Astrocyte (in vitro differentiated cells and primary cell): Measurements from ENCODE around the gene CEP63. TPM values are rescaled to one million over a fixed set of nuclear protein-coding genes. Genes with fewer than 3 reads are reported as not detected.
A peak's percentile ranks its signal among the peaks of the same experiment; 100 is the strongest.

Experiments
- DNase-seq: peaks from one replicate; pipeline ENCODE4 v3.0.0-alpha.2; 2010; ENCODE audit warnings: low read depth
- FAIRE-seq: peaks from 2 replicates; lab custom pipeline; 2011; peaks lifted over from hg19 to GRCh38; lab: Jason Lieb, UNC
- H2AFZ ChIP-seq: 2 replicates; pipeline ENCODE4 v1.6.0; 2012; ENCODE audit warnings: low read depth, low read length, inconsistent platforms
- H3K27ac ChIP-seq: 2 replicates; pipeline ENCODE4 v1.5.1; 2011; ENCODE audit warnings: low read depth, low read length, inconsistent platforms
- H3K27me3 ChIP-seq: 2 replicates; pipeline ENCODE4 v1.6.0; 2011; ENCODE audit warnings: low read length, inconsistent platforms; ENCODE audit not compliant: insufficient read depth
- H3K36me3 ChIP-seq: 2 replicates; pipeline ENCODE4 v1.5.1; 2011; ENCODE audit warnings: low read length, inconsistent platforms; ENCODE audit not compliant: insufficient read depth
- H3K4me1 ChIP-seq: 2 replicates; pipeline ENCODE4 v1.5.1; 2011; ENCODE audit warnings: low read length, inconsistent platforms; ENCODE audit not compliant: insufficient read depth
- H3K4me2 ChIP-seq: 2 replicates; pipeline ENCODE4 v1.6.0; 2012; ENCODE audit warnings: low read length, inconsistent platforms
- H3K4me3 ChIP-seq: 2 replicates; pipeline ENCODE4 v1.5.1; 2011; ENCODE audit warnings: low read depth, mild to moderate bottlenecking, low read length, inconsistent platforms; ENCODE audit not compliant: insufficient read depth
- H3K79me2 ChIP-seq: 2 replicates; pipeline ENCODE4 v1.6.0; 2012; ENCODE audit warnings: mild to moderate bottlenecking, low read length, inconsistent platforms; ENCODE audit not compliant: insufficient read depth
- H3K9ac ChIP-seq: 2 replicates; pipeline ENCODE4 v1.6.0; 2012; ENCODE audit warnings: mild to moderate bottlenecking, low read length, inconsistent platforms
- H3K9me3 ChIP-seq: 2 replicates; pipeline ENCODE4 v1.5.1; 2012; ENCODE audit warnings: low read depth, mild to moderate bottlenecking, low read length, inconsistent platforms; ENCODE audit not compliant: insufficient read depth
- H4K20me1 ChIP-seq: 2 replicates; pipeline ENCODE4 v1.6.0; 2012; ENCODE audit warnings: low read length, inconsistent platforms; ENCODE audit not compliant: insufficient read depth
- H3K27ac Mint-ChIP-seq: one replicate; pipeline ENCODE4 v1.8.0; 2021; ENCODE audit warnings: mild to moderate bottlenecking, mixed read lengths; ENCODE audit not compliant: unreplicated experiment
- H3K27me3 Mint-ChIP-seq: one replicate; pipeline ENCODE4 v1.8.0; 2021; ENCODE audit warnings: low read depth, mixed read lengths; ENCODE audit not compliant: unreplicated experiment
- H3K36me3 Mint-ChIP-seq: one replicate; pipeline ENCODE4 v1.8.0; 2021; ENCODE audit warnings: low read depth, mixed read lengths; ENCODE audit not compliant: unreplicated experiment
- H3K4me1 Mint-ChIP-seq: one replicate; pipeline ENCODE4 v1.8.0; 2021; ENCODE audit warnings: low read depth, mixed read lengths; ENCODE audit not compliant: unreplicated experiment
- H3K4me3 Mint-ChIP-seq: one replicate; pipeline ENCODE4 v1.8.0; 2021; ENCODE audit warnings: mild to moderate bottlenecking, moderate library complexity, mixed read lengths; ENCODE audit not compliant: unreplicated experiment
- H3K9me3 Mint-ChIP-seq: one replicate; pipeline ENCODE4 v1.8.0; 2021; ENCODE audit warnings: mild to moderate bottlenecking, mixed read lengths; ENCODE audit not compliant: unreplicated experiment
- EZH2 ChIP-seq: IDR thresholded peaks from 2 replicates; pipeline ENCODE4 v1.6.1; 2012; ENCODE audit warnings: mild to moderate bottlenecking, low read length, inconsistent platforms; ENCODE audit not compliant: insufficient read depth
- total RNA-seq: library from RNA; stranded (reverse); gene quantifications from 2 replicates; pipeline ENCODE4 v1.2.1, GENCODE V29; 2021
- TF ChIP-seq, protein P1 (sequence below): IDR thresholded peaks from 2 replicates; pipeline ENCODE4 v1.5.1; 2011; ENCODE audit warnings: low read depth, mild to moderate bottlenecking, inconsistent platforms, low read length, moderate library complexity; ENCODE audit not compliant: insufficient read depth

Gene CEP63
- total RNA-seq, 1 donor from 2014 or later = 21.3 TPM

DNA sequence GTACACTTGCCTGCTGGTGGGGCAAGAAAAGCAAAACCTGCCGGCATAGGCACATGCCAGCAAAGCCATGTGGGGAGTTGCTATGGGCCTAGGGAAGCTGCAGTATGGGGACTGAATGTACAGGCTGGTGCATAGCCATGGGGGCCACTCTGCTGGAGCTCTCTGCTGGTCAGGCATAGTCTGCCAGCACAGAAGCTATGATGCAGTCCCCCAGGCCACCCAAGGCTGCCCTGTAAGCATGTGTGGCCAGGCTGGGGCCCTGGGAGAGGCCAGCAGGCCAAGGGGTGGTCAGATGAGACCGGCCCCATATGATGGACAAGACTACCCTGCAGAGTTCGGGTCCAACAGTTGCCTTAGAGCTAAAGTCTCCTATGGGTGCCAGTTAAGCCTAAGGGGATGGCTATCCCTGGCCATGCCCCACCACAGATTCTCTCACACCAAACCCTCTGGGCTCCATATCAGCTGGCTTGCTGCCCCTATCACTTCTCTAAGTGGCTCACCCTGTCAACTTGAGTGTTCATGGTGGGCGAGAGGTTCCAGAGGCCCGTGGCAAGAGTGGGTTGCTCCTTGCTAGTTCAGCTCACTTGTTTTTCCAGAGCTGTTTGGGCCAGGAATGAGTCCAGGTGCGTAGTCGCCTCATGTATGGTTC lies 41.8 kb downstream of the CEP63 start:
- DNase-seq = no peak
- Histone ChIP-seq H4K20me1 (no peaks in the 10 kb centered on the region), H3K36me3 (no peaks in the 10 kb centered on the region), H3K4me2 (no peak overlapping the region), H3K4me3 (no peak overlapping the region), H3K4me1 (no peaks in the 10 kb centered on the region), H2AFZ (no peak overlapping the region), H3K79me2 (peaks cover 13% of the 10 kb centered on the region), H3K9ac (no peak overlapping the region), H3K9me3 (no peaks in the 10 kb centered on the region), H3K27ac (no peak overlapping the region), H3K27me3 (no peaks in the 10 kb centered on the region)
- TF ChIP-seq EZH2 = no peak
- TF ChIP-seq, protein P1, sequence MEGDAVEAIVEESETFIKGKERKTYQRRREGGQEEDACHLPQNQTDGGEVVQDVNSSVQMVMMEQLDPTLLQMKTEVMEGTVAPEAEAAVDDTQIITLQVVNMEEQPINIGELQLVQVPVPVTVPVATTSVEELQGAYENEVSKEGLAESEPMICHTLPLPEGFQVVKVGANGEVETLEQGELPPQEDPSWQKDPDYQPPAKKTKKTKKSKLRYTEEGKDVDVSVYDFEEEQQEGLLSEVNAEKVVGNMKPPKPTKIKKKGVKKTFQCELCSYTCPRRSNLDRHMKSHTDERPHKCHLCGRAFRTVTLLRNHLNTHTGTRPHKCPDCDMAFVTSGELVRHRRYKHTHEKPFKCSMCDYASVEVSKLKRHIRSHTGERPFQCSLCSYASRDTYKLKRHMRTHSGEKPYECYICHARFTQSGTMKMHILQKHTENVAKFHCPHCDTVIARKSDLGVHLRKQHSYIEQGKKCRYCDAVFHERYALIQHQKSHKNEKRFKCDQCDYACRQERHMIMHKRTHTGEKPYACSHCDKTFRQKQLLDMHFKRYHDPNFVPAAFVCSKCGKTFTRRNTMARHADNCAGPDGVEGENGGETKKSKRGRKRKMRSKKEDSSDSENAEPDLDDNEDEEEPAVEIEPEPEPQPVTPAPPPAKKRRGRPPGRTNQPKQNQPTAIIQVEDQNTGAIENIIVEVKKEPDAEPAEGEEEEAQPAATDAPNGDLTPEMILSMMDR = no peak
- peaks cover 5% of the 10 kb centered on the region for H3K4me1 Mint-ChIP-seq
- H3K27ac Mint-ChIP-seq = peak overlapping the region; percentile 34
- no peak overlapping the region for H3K4me3 Mint-ChIP-seq
- peaks cover 19% of the 10 kb centered on the region for H3K36me3 Mint-ChIP-seq
- no peaks in the 10 kb centered on the region for H3K27me3 Mint-ChIP-seq
- H3K9me3 Mint-ChIP-seq = peaks cover 26% of the 10 kb centered on the region
- no peak for FAIRE-seq

DNA sequence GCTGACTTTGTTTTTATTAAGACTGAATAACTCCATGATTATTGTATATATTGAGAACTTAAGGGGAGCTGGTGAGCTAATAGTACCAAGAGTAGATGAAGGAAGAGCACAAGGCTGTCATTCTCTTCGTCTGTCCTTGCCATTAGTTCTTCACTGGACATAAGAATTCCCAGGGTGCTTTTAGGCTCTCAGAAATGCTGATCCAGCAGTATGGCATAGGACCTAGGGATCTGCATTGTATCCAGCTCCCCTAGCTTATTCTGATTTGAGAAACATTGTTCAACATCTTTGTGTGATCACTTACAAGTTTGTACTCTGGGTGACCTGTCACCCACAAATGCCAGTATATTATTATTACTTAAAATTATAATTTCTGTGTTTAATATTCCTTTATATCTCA lies 47.6 kb downstream of the CEP63 start:
- DNase-seq = no peak
- TF ChIP-seq, protein P1 = no peak
- no peak for TF ChIP-seq EZH2
- no peaks in the 10 kb centered on the region for H4K20me1 ChIP-seq
- no peak overlapping the region for H3K27ac ChIP-seq
- H3K4me3 Mint-ChIP-seq = no peak overlapping the region
- no peaks in the 10 kb centered on the region for H3K27me3 Mint-ChIP-seq
- no peak overlapping the region for H2AFZ ChIP-seq
- no peaks in the 10 kb centered on the region for H3K36me3 ChIP-seq
- peaks cover 8% of the 10 kb centered on the region for H3K36me3 Mint-ChIP-seq
- H3K27me3 ChIP-seq = no peaks in the 10 kb centered on the region
- H3K79me2 ChIP-seq = no peaks in the 10 kb centered on the region
- H3K9ac ChIP-seq = no peak overlapping the region
- no peaks in the 10 kb centered on the region for H3K4me1 ChIP-seq
- H3K4me1 Mint-ChIP-seq = peaks cover 3% of the 10 kb centered on the region
- no peak for FAIRE-seq
- H3K9me3 ChIP-seq = no peaks in the 10 kb centered on the region
- H3K27ac Mint-ChIP-seq = no peak overlapping the region
- no peaks in the 10 kb centered on the region for H3K9me3 Mint-ChIP-seq
- no peak overlapping the region for H3K4me2 ChIP-seq
- H3K4me3 ChIP-seq = no peak overlapping the region

DNA sequence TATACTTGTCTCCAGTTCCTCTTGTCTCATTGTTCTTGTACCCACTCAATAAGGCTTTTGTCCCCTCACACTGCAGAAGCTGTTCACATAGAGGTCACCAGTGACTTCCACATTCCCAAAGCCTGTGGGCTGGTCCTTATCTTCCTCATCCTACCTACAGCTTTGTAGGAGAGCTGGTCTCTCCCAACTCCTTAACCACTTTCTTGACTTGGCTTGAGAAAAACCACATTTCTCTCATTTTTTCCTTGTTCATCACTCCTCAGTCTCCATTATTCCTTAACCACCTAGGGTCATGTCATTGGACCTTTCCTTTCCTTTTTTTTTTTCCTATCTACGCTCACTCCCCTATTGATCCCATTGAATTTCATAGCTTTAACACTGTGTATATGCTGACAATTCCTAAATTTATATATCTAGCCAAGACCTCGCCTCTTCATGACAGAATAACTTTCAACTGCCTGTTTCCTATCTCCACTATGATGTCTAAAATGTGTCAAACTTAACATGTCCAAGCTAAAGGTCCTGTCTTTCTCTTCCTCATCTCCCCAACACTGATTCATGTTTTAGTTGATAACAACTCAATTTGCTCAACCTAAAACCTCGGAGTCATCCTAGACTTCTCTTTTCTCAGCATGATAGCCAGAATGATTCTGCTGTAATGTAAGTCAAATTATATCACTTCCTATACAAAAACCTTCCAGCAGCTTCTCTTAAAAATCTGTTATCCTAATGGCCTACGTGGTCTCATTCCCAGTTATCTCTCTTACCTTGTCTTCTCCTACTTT lies 49.5 kb downstream of the CEP63 start:
- Histone ChIP-seq H2AFZ (no peak overlapping the region), H3K4me2 (no peak overlapping the region), H3K36me3 (no peaks in the 10 kb centered on the region), H3K27ac (no peak overlapping the region), H3K4me1 (no peaks in the 10 kb centered on the region), H3K9ac (no peak overlapping the region), H3K9me3 (no peaks in the 10 kb centered on the region), H3K79me2 (no peaks in the 10 kb centered on the region), H3K27me3 (no peaks in the 10 kb centered on the region), H3K4me3 (no peak overlapping the region), H4K20me1 (no peaks in the 10 kb centered on the region)
- DNase-seq = peak; percentile 46
- FAIRE-seq = no peak
- H3K4me1 Mint-ChIP-seq = peaks cover 3% of the 10 kb centered on the region
- H3K27me3 Mint-ChIP-seq = no peaks in the 10 kb centered on the region
- peaks cover 8% of the 10 kb centered on the region for H3K36me3 Mint-ChIP-seq
- no peak overlapping the region for H3K4me3 Mint-ChIP-seq
- no peaks in the 10 kb centered on the region for H3K9me3 Mint-ChIP-seq
- TF ChIP-seq, protein P1 = no peak
- no peak for TF ChIP-seq EZH2
- no peak overlapping the region for H3K27ac Mint-ChIP-seq
